OCI-LY7 (cell line): ENCODE measurements around the gene TGFBR2. TPM values are rescaled to one million over a fixed set of nuclear protein-coding genes. Genes with fewer than 3 reads are reported as not detected.

Source experiments
- BruUV-seq: library from RNA; stranded (reverse); fragments of 400-500 nt; replicated peaks from 2 replicates; lab custom pipeline; 2021; lab: Mats Ljungman, UMichigan
- CTCF ChIA-PET: fragments of 300-600 bp; sonication (Branson Sonifier 250); formaldehyde crosslinking; loops from one replicate; lab custom pipeline; 2022; ENCODE audit warnings: antibody characterized with exemption; ENCODE audit not compliant: unreplicated experiment; lab: Charles Lee
- POLR2A ChIA-PET: fragments of 300-600 bp; sonication (Branson Sonifier 250); formaldehyde crosslinking; loops from one replicate; lab custom pipeline; 2022; ENCODE audit warnings: antibody characterized with exemption; lab: Charles Lee
- DNase-seq: peaks from one replicate; pipeline ENCODE4 v3.0.0-alpha.2; 2015; ENCODE audit warnings: low spot score
- H2AFZ ChIP-seq: fragments of 200-600 bp; sonication (generic), shearing (Covaris generic); 2 replicates; pipeline ENCODE4 v1.6.1; 2014; ENCODE audit warnings: mild to moderate bottlenecking, antibody characterized with exemption, low read length, moderate library complexity
- H3K27ac ChIP-seq: fragments of 200-600 bp; sonication (generic); 2 replicates; pipeline ENCODE4 v1.5.1; 2014; ENCODE audit warnings: mixed run types, low read depth, mild to moderate bottlenecking, moderate library complexity, low read length, inconsistent platforms; ENCODE audit not compliant: poor library complexity, severe bottlenecking
- H3K36me3 ChIP-seq: fragments of 200-600 bp; sonication (generic); 2 replicates; pipeline ENCODE4 v1.6.1; 2014; ENCODE audit warnings: mild to moderate bottlenecking, antibody characterized with exemption, low read length, moderate library complexity, mixed read lengths; ENCODE audit not compliant: insufficient read depth
- H3K4me1 ChIP-seq: fragments of 200-600 bp; sonication (generic); 2 replicates; pipeline ENCODE4 v1.5.1; 2014; ENCODE audit warnings: mild to moderate bottlenecking, low read length; ENCODE audit not compliant: insufficient read depth, poor library complexity, severe bottlenecking
- H3K4me2 ChIP-seq: fragments of 200-600 bp; sonication (generic); 2 replicates; pipeline ENCODE4 v1.6.1; 2014; ENCODE audit warnings: mild to moderate bottlenecking, low read length
- H3K4me3 ChIP-seq: fragments of 200-600 bp; sonication (generic); 2 replicates; pipeline ENCODE4 v1.5.1; 2014; ENCODE audit warnings: mild to moderate bottlenecking, low read depth, low read length; ENCODE audit not compliant: poor library complexity, severe bottlenecking
- H3K79me2 ChIP-seq: fragments of 200-600 bp; sonication (generic); 2 replicates; pipeline ENCODE4 v1.6.1; 2016; ENCODE audit warnings: low read depth, mild to moderate bottlenecking, low read length, moderate library complexity, mixed read lengths; ENCODE audit not compliant: insufficient read depth
- H3K9me2 ChIP-seq: fragments of 200-600 bp; sonication (generic); 2 replicates; pipeline ENCODE4 v1.6.1; 2016; ENCODE audit warnings: mild to moderate bottlenecking, low read length, mixed read lengths; ENCODE audit not compliant: insufficient read depth
- H3K9me3 ChIP-seq: fragments of 200-600 bp; sonication (generic); 2 replicates; pipeline ENCODE4 v1.6.1; 2014; ENCODE audit warnings: mild to moderate bottlenecking, mixed run types, low read length, mixed read lengths
- H4K20me1 ChIP-seq: fragments of 200-600 bp; sonication (generic); 2 replicates; pipeline ENCODE4 v1.6.1; 2014; ENCODE audit warnings: mild to moderate bottlenecking, antibody characterized with exemption, low read length, moderate library complexity, mixed read lengths; ENCODE audit not compliant: insufficient read depth
- CTCF ChIP-seq: fragments of 200-600 bp; sonication (generic); conservative IDR thresholded peaks from 2 replicates; pipeline ENCODE4 v1.5.1; 2014; ENCODE audit warnings: mild to moderate bottlenecking, antibody characterized with exemption, low read length, moderate library complexity, mixed read lengths
- EZH2phosphoT487 ChIP-seq: fragments of 200-600 bp; sonication (generic); IDR thresholded peaks from 2 replicates; pipeline ENCODE4 v1.6.1; 2018; ENCODE audit warnings: low read depth, borderline replicate concordance, mild to moderate bottlenecking, mixed run types, antibody characterized with exemption, low read length, moderate library complexity, mixed read lengths
- intact Hi-C: fragments of 100-400 bp; cut with micrococcal nuclease; formaldehyde crosslinking; loops from one replicate; pipeline ENCODE4 v1.10.0; 2022; ENCODE audit not compliant: unreplicated experiment
- total RNA-seq, 2 experiments: library from RNA; depleted of rRNA in 1 of 2; stranded (reverse); fragments of >200 nt in 1 of 2; shearing (Covaris generic) in 1 of 2; gene quantifications; 2 replicates each; pipeline ENCODE4 v1.2.3, GENCODE V29; 2014 to 2022

TGFBR2 gene
- total RNA-seq, 2 experiments from 2014 or later = 25.2 to 28.1 TPM

DNA sequence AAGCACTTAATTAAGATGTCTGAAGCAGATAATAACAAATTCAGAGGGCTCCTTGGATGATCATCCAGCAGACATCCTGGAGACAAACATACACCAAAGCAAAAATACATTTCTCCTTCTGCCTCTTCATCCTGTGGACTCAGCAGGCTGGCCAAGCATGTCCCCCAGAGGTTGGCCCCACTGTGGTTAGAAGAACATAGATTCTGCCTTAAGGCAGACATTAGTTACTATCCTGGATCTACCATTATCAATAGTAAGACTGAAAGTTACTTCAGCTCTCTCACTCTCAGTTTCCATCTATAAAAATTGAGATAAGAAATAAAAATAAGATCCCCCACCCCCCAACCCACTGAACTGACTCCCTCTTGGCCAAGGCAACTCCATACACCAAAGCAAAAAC, 28.6 kb upstream of the TGFBR2 start:
- Histone ChIP-seq H3K9me2 (no peaks in the 10 kb centered on the region), H4K20me1 (no peaks in the 10 kb centered on the region), H3K4me1 (no peaks in the 10 kb centered on the region), H3K79me2 (no peaks in the 10 kb centered on the region), H3K9me3 (no peaks in the 10 kb centered on the region), H2AFZ (no peak overlapping the region), H3K4me2 (no peak overlapping the region), H3K27ac (no peak overlapping the region), H3K36me3 (no peaks in the 10 kb centered on the region), H3K4me3 (no peak overlapping the region)
- intact Hi-C loops = loop anchor here (1.0 kb wide), 1 partner anchor 43 kb away; no protein-coding TSS in a partner anchor
- ChIA-PET CTCF (no interaction called here), POLR2A (interaction anchor here (0.7 kb wide), 1 partner anchor 19 kb away, joined by 3 read pairs; no protein-coding TSS in a partner anchor)
- BruUV-seq = no TSS peak
- no peak for TF ChIP-seq CTCF
- TF ChIP-seq EZH2phosphoT487 = no peak
- no peak for DNase-seq

DNA sequence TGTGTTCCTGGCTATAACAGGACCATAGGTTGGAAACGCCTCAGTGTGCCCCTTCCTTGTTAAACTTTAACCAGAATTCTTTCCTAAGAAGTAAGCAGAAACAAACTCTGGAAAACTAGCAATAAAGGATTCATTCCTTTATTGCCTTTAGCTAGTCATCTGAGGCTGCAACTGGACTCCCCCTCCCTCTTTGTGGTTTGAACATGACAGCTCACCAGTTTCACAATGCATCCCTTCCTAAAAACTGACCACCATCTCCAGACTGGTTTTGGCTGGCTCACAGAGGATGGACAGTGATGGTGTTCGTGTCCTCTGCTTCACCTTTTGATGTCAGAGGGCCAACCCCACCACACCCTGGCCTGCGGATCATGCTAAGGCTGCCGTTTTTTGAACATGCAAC, 27.9 kb upstream of the TGFBR2 start:
- ChIA-PET POLR2A (interaction anchor here (0.6 to 0.7 kb wide), 3 partner anchors 19 to 193 kb away, joined by 3 to 4 read pairs (median 3); no protein-coding TSS in a partner anchor), CTCF (no interaction called here)
- intact Hi-C loops = no loop called here
- Histone ChIP-seq H3K4me1 (no peaks in the 10 kb centered on the region), H3K27ac (no peak overlapping the region), H3K9me2 (no peaks in the 10 kb centered on the region), H3K36me3 (no peaks in the 10 kb centered on the region), H3K79me2 (no peaks in the 10 kb centered on the region), H2AFZ (no peak overlapping the region), H4K20me1 (no peaks in the 10 kb centered on the region), H3K4me3 (no peak overlapping the region), H3K4me2 (no peak overlapping the region), H3K9me3 (no peaks in the 10 kb centered on the region)
- BruUV-seq = no TSS peak
- no peak for TF ChIP-seq CTCF
- TF ChIP-seq EZH2phosphoT487 = no peak
- DNase-seq = no peak

GRCh38 chr3:30578986-30579579, 27.3 kb upstream of the TGFBR2 start:
- H3K36me3 ChIP-seq = no peaks in the 10 kb centered on the region
- CTCF ChIA-PET = no interaction called here
- no peak overlapping the region for H3K27ac ChIP-seq
- DNase-seq = no peak
- no peak overlapping the region for H3K4me2 ChIP-seq
- H4K20me1 ChIP-seq = no peaks in the 10 kb centered on the region
- POLR2A ChIA-PET = interaction anchor here (0.6 to 1.1 kb wide), 4 partner anchors 11 to 95 kb away, joined by 3 read pairs; no protein-coding TSS in a partner anchor
- no peaks in the 10 kb centered on the region for H3K79me2 ChIP-seq
- no peaks in the 10 kb centered on the region for H3K9me3 ChIP-seq
- no peak overlapping the region for H3K4me3 ChIP-seq
- H2AFZ ChIP-seq = no peak overlapping the region
- TF ChIP-seq CTCF (no peak), EZH2phosphoT487 (no peak)
- intact Hi-C loops = no loop called here
- H3K9me2 ChIP-seq = no peaks in the 10 kb centered on the region
- no peaks in the 10 kb centered on the region for H3K4me1 ChIP-seq
- no TSS peak for BruUV-seq
